Measurements from ENCODE around the gene PI4KA.
"Not testable (repeated sequence)": the region's sequence is repeated elsewhere in the genome, so short reads cannot be mapped to it uniquely, and the experiment has no call there.

The PI4KA gene

DNA sequence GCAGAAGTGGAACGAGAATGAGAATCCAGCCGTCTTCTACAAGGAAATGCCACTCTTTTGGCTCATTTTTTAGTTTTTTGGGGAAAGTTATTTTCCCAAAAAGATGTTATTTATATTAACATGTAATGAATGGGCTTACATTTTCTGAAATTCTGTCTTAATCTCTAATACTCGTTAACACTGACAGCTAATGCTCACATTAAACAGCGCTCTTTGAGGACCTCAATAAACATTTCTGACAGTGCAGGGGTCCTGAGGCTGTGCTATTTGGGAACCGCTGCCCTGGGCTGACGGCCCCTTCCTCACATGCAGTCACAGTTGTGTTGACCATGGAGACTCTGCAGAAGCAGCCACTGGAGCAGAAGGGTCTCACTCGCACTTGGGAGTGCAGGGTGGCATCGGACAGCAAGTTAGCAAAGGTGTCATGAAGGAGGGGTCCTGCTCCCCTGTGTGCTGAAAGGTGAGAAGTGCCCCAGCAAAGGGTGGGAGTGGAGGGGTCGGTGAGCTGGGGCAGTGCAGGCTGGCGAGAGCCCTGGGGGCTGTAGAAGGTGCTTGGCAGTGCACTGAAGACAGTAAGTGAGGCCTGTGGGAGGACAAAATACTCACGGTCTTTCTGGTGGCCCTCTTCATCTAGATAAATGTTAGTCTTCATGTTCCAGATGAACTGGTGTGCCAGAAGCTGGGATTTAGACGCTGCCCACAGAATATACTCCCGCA is 137.8 kb downstream of the PI4KA start:
- FAIRE-seq: no peak

GRCh38 chr22:20718727-20719126 is 139.9 kb downstream of the PI4KA start:
- not testable (repeated sequence) for FAIRE-seq

- not testable (repeated sequence) for FAIRE-seq
These were observed 140.6 kb downstream of the PI4KA start for GRCh38 chr22:20717981-20718380.

GRCh38 chr22:20717213-20717866 is 141.3 kb downstream of the PI4KA start:
- FAIRE-seq: not testable (repeated sequence)

DNA sequence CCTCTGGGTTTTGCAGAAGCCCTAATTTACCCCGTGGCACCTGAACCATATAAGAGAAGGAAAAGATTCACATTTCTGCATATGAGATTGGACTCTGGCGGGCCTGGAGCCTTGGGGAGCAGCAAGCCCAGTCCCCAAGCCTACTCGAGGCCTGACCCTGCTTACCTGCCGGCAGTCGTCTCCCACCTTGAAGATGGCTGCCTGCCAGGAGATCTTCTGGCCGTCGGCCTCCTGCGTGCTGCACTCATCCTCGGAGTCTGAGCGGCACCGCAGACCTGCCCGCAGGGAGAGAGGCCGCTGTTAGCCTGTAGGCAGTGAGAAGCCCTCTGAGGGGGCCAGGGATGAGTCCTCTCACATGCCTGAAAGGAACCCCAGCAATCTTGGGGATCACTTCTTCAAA is 145.5 kb downstream of the PI4KA start:
- not testable (repeated sequence) for FAIRE-seq

DNA sequence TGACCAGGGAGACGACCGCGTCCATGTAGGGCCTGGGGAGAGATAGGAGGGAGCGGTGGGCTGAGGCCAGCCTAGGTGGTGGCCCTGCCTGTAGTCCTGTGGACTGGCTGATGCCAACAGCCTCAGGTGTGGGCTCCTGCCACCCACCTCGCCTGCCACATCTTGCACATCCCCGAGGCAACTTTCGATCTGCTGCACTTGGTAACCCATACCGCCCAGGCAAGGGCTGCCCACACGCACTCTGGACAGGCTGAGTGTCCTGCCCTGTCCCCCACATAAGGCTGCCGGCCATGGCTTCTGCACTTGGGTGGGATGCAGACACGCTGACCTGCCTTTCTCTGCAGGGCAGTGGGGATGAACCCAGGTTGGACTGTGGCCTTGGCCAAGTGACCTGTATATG is 148.6 kb downstream of the PI4KA start:
- FAIRE-seq: not testable (repeated sequence)

GRCh38 chr22:20707549-20708118 is 151.0 kb downstream of the PI4KA start:
- not testable (repeated sequence) for FAIRE-seq

GRCh38 chr22:20703816-20704609 is 154.6 kb downstream of the PI4KA start:
- not testable (repeated sequence) for FAIRE-seq

- not testable (repeated sequence) for FAIRE-seq
These were observed 155.2 kb downstream of the PI4KA start for GRCh38 chr22:20703414-20703806.

DNA sequence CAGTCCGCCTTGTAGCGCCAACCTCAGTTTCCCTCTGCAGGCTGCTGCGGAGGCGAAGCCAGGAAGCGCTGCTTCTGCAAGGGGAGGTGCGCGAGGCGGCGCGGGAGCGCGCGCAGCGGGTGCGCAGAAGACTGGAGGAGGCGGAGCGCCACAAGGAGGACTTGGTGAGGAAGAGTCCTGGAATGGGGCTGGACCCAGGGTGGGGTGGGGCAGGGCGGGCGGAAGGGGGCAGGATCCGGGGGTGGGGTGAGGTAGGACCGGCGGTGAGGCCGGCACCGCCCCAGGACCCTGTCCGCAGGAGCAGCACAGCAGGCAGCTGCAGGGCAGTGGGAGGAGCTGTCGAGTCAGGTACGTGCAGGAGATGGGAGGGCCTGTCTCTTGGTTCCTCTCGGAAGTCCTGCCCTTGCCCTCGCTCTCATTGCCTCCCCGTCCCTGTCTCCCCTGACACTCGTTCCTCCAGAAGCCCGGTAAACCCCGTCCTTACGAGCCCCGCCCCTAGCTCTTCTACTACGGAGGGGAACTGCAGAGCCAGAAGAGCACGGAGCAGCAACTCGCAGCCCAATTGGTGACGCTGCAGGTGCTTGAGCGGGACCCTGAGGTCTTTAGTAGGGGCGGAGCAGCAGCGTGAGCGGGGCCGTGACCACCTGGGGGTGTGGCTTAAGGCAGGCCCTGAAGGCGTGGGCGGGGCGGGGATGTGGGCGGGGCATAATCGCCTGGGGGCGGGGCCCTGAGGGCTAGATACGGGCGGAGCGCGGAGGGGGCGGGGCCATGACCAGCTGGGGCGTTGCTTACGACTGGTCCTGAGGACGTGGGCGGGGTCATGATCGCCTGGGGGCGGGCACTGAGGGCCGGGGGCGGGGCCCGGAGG is 155.8 kb downstream of the PI4KA start:
- not testable (repeated sequence) for FAIRE-seq

DNA sequence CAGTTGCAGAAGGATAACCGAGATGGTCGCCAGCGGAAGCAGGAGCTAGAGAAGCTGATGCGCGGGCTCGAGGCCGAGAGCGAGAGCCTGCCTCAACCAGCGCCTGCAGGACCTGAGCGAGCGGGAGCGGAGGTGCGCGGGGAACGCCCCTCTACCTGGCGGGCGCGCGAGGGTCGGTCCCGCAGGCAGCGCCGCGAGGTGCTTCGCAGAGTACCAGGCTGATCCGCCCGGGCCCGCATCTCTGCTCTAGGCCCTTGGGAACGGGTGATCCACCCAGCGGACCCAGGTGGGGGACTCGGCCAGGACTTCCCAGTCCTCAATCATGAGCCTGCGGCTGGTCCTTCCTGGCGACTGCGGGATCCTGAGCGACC is 156.5 kb downstream of the PI4KA start:
- FAIRE-seq: not testable (repeated sequence)

DNA sequence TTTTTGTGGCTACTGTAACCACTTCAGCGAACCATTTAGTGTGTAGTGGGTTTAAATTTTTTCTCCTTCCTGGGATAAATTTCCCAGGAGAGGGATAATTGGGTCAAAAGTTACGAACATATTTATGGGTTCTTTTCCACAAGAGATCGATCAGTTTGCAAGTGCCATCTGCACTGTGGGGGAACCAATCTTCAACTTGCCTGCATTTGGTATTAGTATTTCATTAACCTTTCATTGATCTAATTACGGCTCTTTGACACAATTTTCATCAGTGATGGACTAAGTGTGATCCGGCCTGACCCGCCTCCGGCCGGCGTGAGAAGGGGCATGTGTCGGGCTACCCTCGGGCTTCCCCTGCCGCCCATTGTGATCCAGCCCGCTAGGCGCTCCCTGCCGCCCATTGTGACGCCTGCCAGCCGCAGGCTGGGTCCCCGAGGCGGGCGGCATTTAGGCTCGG is 156.9 kb downstream of the PI4KA start:
- not testable (repeated sequence) for FAIRE-seq

DNA sequence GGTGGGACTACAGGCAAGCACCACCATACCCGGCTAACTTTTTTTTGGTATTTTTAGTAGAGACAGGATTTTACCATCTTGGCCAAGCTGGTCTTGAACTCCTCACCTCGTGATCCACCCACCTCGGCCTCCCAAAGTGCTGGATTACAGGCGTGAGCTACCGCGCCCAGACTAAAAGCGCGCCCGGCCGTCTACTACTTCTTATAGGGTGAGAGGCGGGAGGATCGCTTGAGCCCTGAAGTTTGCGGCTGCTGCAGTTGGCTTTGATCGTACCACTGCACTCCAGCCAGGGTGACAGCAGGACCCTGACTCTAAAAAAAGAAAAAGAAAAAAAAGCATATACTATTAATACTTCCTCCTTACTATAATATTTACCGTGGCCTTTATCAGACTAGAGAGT is 158.3 kb downstream of the PI4KA start:
- not testable (repeated sequence) for FAIRE-seq

DNA sequence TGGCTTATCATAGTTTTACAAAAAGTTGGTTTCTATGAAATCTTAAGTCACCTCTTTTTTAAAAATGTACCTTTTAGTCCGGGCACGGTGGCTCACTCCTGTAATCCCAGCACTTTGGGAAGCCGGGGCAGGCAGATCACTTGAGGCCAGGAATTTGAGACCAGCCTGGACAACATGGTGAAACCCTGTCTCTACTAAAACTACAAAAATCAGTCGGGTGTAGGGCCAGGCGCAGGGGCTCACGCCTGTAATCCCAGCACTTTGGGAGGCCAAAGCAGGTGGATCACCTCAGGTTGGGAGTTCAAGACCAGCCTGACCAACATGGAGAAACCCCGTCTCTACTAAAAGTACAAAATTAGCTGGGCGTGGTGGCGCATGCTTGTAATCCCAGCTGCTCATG is 158.8 kb downstream of the PI4KA start:
- not testable (repeated sequence) for FAIRE-seq

- not testable (repeated sequence) for FAIRE-seq
These were observed 161.0 kb downstream of the PI4KA start for GRCh38 chr22:20697481-20698113.

DNA sequence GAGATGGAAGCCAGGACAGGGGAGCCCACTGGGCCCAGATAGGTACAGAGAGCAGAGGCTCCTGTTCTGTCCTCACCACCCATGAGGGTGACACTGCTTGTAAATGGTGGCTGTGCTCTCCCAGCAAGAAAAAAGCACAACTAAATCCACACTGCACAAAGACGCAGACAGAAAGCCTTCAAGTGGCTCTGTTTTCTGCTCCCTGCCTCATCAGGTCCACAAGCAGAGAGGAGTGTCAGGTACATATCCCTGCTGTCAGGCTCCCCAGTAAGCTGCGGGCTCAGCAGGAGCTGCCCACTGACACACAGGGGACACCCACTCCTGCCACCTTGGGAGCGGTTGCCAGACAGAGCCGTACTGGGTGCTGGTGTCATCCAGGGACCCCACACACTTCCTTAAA is 162.6 kb downstream of the PI4KA start:
- not testable (repeated sequence) for FAIRE-seq

GRCh38 chr22:20695205-20695604 is 163.4 kb downstream of the PI4KA start:
- FAIRE-seq: not testable (repeated sequence)

- not testable (repeated sequence) for FAIRE-seq
These were observed 164.4 kb downstream of the PI4KA start for GRCh38 chr22:20694256-20694655.

- not testable (repeated sequence) for FAIRE-seq
These were observed 165.7 kb downstream of the PI4KA start for GRCh38 chr22:20692926-20693325.

- not testable (repeated sequence) for FAIRE-seq
These were observed 167.9 kb downstream of the PI4KA start for GRCh38 chr22:20690586-20691317.
